Activated CD4-positive, alpha-beta memory T cell treated with anti-CD3 and anti-CD28 coated beads, Interleukin-2, amount 10 ng/mL, durations not matched to agents 7 days and 5 days (primary cell): ENCODE data around the gene MOB1A. TPM values are rescaled to one million over a fixed set of nuclear protein-coding genes. Genes with fewer than 3 reads are reported as not detected.

Experiments used
- CTCF ChIA-PET: fragments of 350-600 bp; sonication (Branson Sonifier 250); formaldehyde crosslinking; loops from one replicate; lab custom pipeline; 2021; ENCODE audit warnings: antibody characterized with exemption, inconsistent platforms; lab: Charles Lee
- POLR2A ChIA-PET: fragments of 350-600 bp; sonication (Branson Sonifier 250); formaldehyde crosslinking; loops from one replicate; lab custom pipeline; 2021; ENCODE audit warnings: antibody characterized with exemption; lab: Charles Lee
- DNase-seq: peaks from one replicate; pipeline ENCODE4 v3.0.0-alpha.2; 2020
- H3K27ac Mint-ChIP-seq: one replicate; pipeline ENCODE4 v1.8.0; 2021; ENCODE audit warnings: mild to moderate bottlenecking, mixed read lengths
- H3K27me3 Mint-ChIP-seq: one replicate; pipeline ENCODE4 v1.8.0; 2021; ENCODE audit warnings: mixed read lengths
- H3K36me3 Mint-ChIP-seq: one replicate; pipeline ENCODE4 v1.8.0; 2021; ENCODE audit warnings: low read depth, mixed read lengths
- H3K4me1 Mint-ChIP-seq: one replicate; pipeline ENCODE4 v1.8.0; 2021; ENCODE audit warnings: mixed read lengths
- H3K4me3 Mint-ChIP-seq: one replicate; pipeline ENCODE4 v1.8.0; 2021; ENCODE audit warnings: mild to moderate bottlenecking, mixed read lengths
- H3K9me3 Mint-ChIP-seq: one replicate; pipeline ENCODE4 v1.8.0; 2021; ENCODE audit warnings: mixed read lengths
- total RNA-seq, 2 experiments: library from RNA; stranded (reverse); gene quantifications; one replicate each; pipeline ENCODE4 v1.2.3, GENCODE V29; 2021

MOB1A gene
- total RNA-seq, 2 experiments from 2014 or later: 188 to 193 TPM

DNA sequence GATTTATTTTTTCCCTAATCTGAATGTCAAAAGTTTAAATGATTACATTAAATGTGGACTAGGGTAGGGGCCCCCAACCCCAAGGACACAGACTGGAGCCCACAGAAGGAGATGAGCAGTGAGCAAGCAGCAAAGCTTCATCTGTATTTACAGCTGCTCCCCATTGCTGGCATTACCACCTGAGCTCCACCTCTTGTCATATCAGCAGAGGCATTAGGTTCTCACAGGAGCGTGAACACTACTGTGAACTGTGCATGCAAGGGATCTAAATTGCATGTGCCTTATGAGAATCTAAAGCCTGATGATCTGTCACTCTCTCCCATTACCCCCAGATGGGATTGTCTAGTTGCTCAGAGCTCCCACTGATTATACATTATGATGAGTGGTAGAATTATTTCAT lies 3.8 kb downstream of the MOB1A start:
- H3K27ac Mint-ChIP-seq: no peak overlapping the region
- ChIA-PET CTCF (interaction anchor here (1.0 to 1.5 kb wide), 2 partner anchors 28 to 54 kb away, joined by 3 read pairs; no protein-coding TSS in a partner anchor), POLR2A (interaction anchor here (1.0 to 1.2 kb wide), 2 partner anchors 12 to 24 kb away, joined by 3 to 4 read pairs; no protein-coding TSS in a partner anchor)
- H3K4me1 Mint-ChIP-seq: peaks cover 47% of the 10 kb centered on the region
- H3K36me3 Mint-ChIP-seq: peaks cover 48% of the 10 kb centered on the region
- H3K4me3 Mint-ChIP-seq: no peak overlapping the region
- H3K27me3 Mint-ChIP-seq: no peaks in the 10 kb centered on the region
- DNase-seq: no peak
- H3K9me3 Mint-ChIP-seq: no peaks in the 10 kb centered on the region

GRCh38 chr2:74168739-74169138 lies 9.9 kb downstream of the MOB1A start:
- Mint-ChIP-seq H3K4me3 (no peak overlapping the region), H3K4me1 (peaks cover 19% of the 10 kb centered on the region), H3K9me3 (peaks cover 2% of the 10 kb centered on the region), H3K27ac (peak overlapping the region; percentile 5), H3K36me3 (peaks cover 68% of the 10 kb centered on the region), H3K27me3 (no peaks in the 10 kb centered on the region)
- no peak for DNase-seq
- ChIA-PET POLR2A (interaction anchor here (1.0 to 4.5 kb wide), 6 partner anchors 10 to 39 kb away, joined by 4 to 37 read pairs (median 6); partner anchors contain the start of genes BOLA3, MOB1A and MTHFD2), CTCF (interaction anchor here (1.1 to 3.5 kb wide), 3 partner anchors 10 to 21 kb away, joined by 3 to 15 read pairs (median 6); partner anchors contain the start of genes BOLA3 and MOB1A)

DNA sequence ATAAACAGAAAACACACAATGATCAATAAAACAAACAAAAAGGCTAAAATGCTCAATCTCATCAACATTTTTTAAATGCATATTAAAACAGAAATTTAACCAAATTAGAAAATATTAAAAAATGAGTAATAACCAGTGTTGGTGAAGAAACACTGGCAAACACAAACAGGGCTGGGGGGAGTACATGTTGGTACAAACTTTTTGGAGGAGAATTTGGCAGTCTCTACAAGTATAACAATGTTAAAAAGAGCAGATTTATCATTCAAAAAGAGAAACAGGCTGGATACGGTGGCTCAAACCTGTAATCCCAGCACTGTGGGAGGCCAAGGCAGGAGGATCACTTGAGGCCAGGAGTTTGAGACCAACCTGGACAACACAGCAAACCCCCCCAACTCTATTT lies 13.9 kb downstream of the MOB1A start:
- Mint-ChIP-seq H3K36me3 (peaks cover 70% of the 10 kb centered on the region), H3K4me1 (peaks cover 7% of the 10 kb centered on the region), H3K4me3 (no peak overlapping the region), H3K27ac (no peak overlapping the region), H3K27me3 (no peaks in the 10 kb centered on the region), H3K9me3 (peaks cover 2% of the 10 kb centered on the region)
- ChIA-PET CTCF (no interaction called here), POLR2A (interaction anchor here (1.7 kb wide), 1 partner anchor 13 kb away, joined by 13 read pairs; the partner anchor contains the start of gene MOB1A)
- no peak for DNase-seq

DNA sequence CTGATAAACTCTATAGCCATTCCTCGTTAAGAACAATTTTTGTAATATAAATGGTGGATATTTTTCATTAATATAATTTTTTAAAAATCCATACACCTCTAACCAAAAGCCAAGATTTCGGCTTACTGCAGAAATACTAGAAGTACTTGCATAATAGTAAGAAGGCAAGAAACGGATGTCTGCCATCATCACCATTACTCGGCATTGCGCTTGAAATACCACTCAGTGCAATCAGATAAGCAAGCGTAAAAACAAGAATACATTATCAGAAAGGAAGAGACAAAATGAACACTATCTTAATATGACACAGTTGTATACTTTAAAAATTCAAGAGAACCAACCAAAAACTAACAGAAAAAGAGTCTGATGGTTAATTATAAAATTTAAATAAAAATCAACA lies 15.7 kb downstream of the MOB1A start:
- Mint-ChIP-seq H3K27ac (no peak overlapping the region), H3K36me3 (peaks cover 71% of the 10 kb centered on the region), H3K27me3 (no peaks in the 10 kb centered on the region), H3K9me3 (peaks cover 2% of the 10 kb centered on the region), H3K4me3 (no peak overlapping the region), H3K4me1 (peaks cover 4% of the 10 kb centered on the region)
- ChIA-PET POLR2A (interaction anchor here (1.4 to 1.7 kb wide), 3 partner anchors 12 to 42 kb away, joined by 3 to 13 read pairs (median 4); partner anchors contain the start of gene MOB1A), CTCF (interaction anchor here (1.1 kb wide), 2 partner anchors 11 to 16 kb away, joined by 3 read pairs; partner anchors contain the start of gene BOLA3)
- DNase-seq: no peak

DNA sequence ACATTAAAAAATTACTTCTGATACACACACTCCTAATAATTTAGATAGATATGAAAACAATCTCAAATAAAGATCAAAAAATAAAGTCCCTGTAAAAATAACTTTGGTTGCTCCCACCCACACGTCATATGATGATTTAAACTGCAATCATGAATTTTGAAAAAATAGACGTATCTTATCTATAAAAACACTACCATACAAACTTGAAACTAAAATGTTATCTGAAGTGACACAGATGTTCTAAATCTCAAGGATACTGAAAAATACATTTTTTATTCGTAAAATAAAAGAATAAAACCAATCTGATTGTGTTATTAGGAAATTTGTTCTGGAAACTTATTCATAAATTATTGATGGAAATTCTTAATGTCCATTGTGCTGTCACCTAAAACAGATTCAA lies 22.8 kb downstream of the MOB1A start:
- Mint-ChIP-seq H3K27ac (no peak overlapping the region), H3K36me3 (peaks cover 62% of the 10 kb centered on the region)
- CTCF ChIA-PET: interaction anchor here (1.2 to 2.0 kb wide), 3 partner anchors 9 to 23 kb away, joined by 3 to 9 read pairs (median 6); partner anchors contain the start of gene MOB1A

GRCh38 chr2:74152954-74153353 lies 25.7 kb downstream of the MOB1A start:
- POLR2A ChIA-PET: interaction anchor here (7.4 kb wide), 1 partner anchor 46 kb away, joined by 47 read pairs; the partner anchor contains the start of gene MTHFD2
- no peak overlapping the region for H3K4me3 Mint-ChIP-seq
- DNase-seq: no peak
- H3K27me3 Mint-ChIP-seq: no peaks in the 10 kb centered on the region
- peaks cover 10% of the 10 kb centered on the region for H3K4me1 Mint-ChIP-seq
- H3K36me3 Mint-ChIP-seq: peaks cover 46% of the 10 kb centered on the region
- H3K9me3 Mint-ChIP-seq: no peaks in the 10 kb centered on the region
- no peak overlapping the region for H3K27ac Mint-ChIP-seq
- CTCF ChIA-PET: interaction anchor here (1.2 to 6.7 kb wide), 4 partner anchors 11 to 328 kb away, joined by 3 to 127 read pairs (median 18); partner anchors contain the start of genes MOB1A and STAMBP

More for the DNA sequence above, 22.8 kb downstream of the MOB1A start:
- H3K9me3 Mint-ChIP-seq: no peaks in the 10 kb centered on the region
- no peaks in the 10 kb centered on the region for H3K27me3 Mint-ChIP-seq
- POLR2A ChIA-PET: interaction anchor here (1.9 to 2.6 kb wide), 2 partner anchors 23 to 42 kb away, joined by 5 to 13 read pairs; partner anchors contain the start of genes MOB1A and MTHFD2
- H3K4me1 Mint-ChIP-seq: peaks cover 7% of the 10 kb centered on the region
- no peak overlapping the region for H3K4me3 Mint-ChIP-seq
- DNase-seq: no peak

DNA sequence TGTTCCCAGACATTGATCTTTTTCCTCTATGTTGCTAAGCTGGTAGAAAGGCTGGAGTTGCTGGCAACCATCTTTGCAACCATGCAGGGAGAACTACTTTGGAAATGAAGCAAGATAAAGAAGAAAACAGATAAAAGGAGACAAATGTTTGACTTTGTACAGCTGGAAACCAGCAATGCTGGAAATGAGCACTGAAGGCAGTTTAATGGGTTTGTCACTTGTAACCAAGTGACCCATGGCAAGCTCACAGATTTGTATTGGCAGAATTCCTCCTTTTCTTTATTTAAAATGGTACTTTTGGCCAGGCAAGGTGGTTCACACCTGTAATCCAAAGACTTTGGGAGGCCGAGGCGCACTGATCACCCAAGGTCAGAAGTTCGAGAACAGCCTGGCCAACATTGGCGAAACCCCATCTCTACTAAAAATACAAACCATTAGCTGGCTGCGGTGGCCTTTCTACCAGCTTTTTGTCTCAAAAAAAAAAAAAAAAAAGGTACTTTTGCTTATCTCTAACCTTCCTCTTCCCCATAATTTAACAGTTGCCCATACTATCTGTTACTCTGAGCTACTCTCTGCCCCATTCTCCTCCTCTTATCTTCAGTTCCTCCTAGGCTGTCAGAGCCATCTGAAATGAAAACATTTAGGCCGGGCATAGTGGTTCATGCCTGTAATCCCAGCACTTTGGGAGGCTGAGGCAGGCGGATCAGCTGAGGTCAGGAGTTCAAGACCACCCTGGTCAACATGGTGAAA lies 28.9 kb downstream of the MOB1A start:
- Mint-ChIP-seq H3K4me3 (no peak overlapping the region), H3K4me1 (peaks cover 18% of the 10 kb centered on the region), H3K36me3 (peaks cover 24% of the 10 kb centered on the region), H3K27ac (no peak overlapping the region), H3K27me3 (no peaks in the 10 kb centered on the region), H3K9me3 (no peaks in the 10 kb centered on the region)
- CTCF ChIA-PET: interaction anchor here (0.7 to 6.7 kb wide), 8 partner anchors 29 to 436 kb away, joined by 3 to 127 read pairs (median 3); partner anchors contain the start of genes MOB1A and STAMBP
- POLR2A ChIA-PET: interaction anchor here (1.2 to 7.4 kb wide), 7 partner anchors 10 to 56 kb away, joined by 4 to 47 read pairs (median 21); partner anchors contain the start of genes MOB1A and MTHFD2
- DNase-seq: no peak

GRCh38 chr2:74149247-74149525 lies 29.5 kb downstream of the MOB1A start:
- Mint-ChIP-seq H3K27me3 (no peaks in the 10 kb centered on the region), H3K4me1 (peaks cover 18% of the 10 kb centered on the region), H3K27ac (no peak overlapping the region), H3K9me3 (no peaks in the 10 kb centered on the region), H3K36me3 (peaks cover 24% of the 10 kb centered on the region), H3K4me3 (no peak overlapping the region)
- no peak for DNase-seq
- POLR2A ChIA-PET: interaction anchor here (1.8 to 7.4 kb wide), 6 partner anchors 18 to 56 kb away, joined by 9 to 47 read pairs (median 26); partner anchors contain the start of genes MOB1A and MTHFD2
- CTCF ChIA-PET: interaction anchor here (0.9 to 6.7 kb wide), 8 partner anchors 18 to 328 kb away, joined by 3 to 127 read pairs (median 8); partner anchors contain the start of genes MOB1A and STAMBP

DNA sequence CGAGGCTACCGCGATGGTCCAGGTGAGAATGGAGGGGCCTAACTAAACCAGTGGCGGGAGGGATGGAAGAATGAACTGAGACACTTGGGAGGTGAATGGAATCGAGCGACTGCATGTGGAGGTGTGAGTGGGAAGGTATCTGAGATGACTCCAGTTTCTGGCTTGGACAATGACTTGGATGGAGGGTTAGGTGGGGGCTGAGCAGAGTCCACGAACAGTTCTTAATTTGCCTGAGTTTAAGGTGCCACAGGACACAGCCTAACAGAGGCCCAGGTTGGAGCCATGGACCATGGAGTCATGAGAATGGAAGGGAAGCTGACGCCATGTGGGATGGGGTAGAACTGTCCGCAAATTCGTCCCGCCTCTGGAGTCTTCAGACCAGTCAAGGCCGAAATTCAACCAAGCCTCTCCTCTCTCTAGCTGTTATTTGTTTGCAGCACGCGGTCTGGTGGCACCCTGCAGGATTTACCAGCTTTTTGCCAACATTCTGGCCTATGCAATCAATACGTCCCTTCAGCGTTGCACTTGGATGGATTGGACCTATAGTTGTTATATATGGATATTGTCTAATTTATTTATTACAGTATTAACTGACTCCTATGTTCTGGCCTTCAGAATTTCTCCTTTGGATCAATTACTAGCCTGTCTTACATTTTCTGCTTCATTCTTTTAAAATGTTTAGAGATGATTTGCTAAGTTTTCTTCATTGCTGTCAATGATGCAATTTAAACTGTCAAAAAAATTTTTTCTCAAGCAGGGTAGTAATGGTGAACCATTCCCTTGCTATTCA lies 30.0 kb downstream of the MOB1A start:
- Mint-ChIP-seq H3K4me1 (peaks cover 16% of the 10 kb centered on the region), H3K4me3 (no peak overlapping the region), H3K27ac (no peak overlapping the region), H3K27me3 (no peaks in the 10 kb centered on the region), H3K9me3 (no peaks in the 10 kb centered on the region), H3K36me3 (peaks cover 23% of the 10 kb centered on the region)
- ChIA-PET CTCF (interaction anchor here (0.6 to 6.7 kb wide), 11 partner anchors 18 to 328 kb away, joined by 3 to 127 read pairs (median 5); partner anchors contain the start of genes MOB1A, MTHFD2 and STAMBP), POLR2A (interaction anchor here (0.5 to 7.4 kb wide), 10 partner anchors 19 to 322 kb away, joined by 3 to 47 read pairs (median 10); partner anchors contain the start of genes MOB1A, MTHFD2 and STAMBP)
- no peak for DNase-seq

- H3K4me3 Mint-ChIP-seq: no peak within 1 kb of the TSS
- ChIA-PET CTCF (interaction anchor here (0.5 to 6.7 kb wide), 35 partner anchors 8 to 411 kb away, joined by 3 to 127 read pairs (median 4); partner anchors contain the start of genes MOB1A, MTHFD2, STAMBP and TPRKB), POLR2A (interaction anchor here (0.5 to 7.4 kb wide), 18 partner anchors 14 to 324 kb away, joined by 3 to 47 read pairs (median 6); partner anchors contain the start of genes MOB1A, MTHFD2 and STAMBP)
- no peak within 1 kb of the TSS for H3K27ac Mint-ChIP-seq
- H3K36me3 Mint-ChIP-seq: peaks cover 18% of the 10 kb centered on the region
- peaks cover 12% of the 10 kb centered on the region for H3K4me1 Mint-ChIP-seq
- peak; percentile 88 for DNase-seq
- H3K9me3 Mint-ChIP-seq: no peaks in the 10 kb centered on the region
- H3K27me3 Mint-ChIP-seq: no peaks in the 10 kb centered on the region
Measured at GRCh38 chr2:74147727-74148456, 30.8 kb downstream of the MOB1A start, which contains the start of gene BOLA3. BOLA3 (minus strand) TSS chr2:74147912; CDS start chr2:74147874, 38 bp downstream.
